ENCODE results near the gene PAM16.

PAM16 gene

DNA sequence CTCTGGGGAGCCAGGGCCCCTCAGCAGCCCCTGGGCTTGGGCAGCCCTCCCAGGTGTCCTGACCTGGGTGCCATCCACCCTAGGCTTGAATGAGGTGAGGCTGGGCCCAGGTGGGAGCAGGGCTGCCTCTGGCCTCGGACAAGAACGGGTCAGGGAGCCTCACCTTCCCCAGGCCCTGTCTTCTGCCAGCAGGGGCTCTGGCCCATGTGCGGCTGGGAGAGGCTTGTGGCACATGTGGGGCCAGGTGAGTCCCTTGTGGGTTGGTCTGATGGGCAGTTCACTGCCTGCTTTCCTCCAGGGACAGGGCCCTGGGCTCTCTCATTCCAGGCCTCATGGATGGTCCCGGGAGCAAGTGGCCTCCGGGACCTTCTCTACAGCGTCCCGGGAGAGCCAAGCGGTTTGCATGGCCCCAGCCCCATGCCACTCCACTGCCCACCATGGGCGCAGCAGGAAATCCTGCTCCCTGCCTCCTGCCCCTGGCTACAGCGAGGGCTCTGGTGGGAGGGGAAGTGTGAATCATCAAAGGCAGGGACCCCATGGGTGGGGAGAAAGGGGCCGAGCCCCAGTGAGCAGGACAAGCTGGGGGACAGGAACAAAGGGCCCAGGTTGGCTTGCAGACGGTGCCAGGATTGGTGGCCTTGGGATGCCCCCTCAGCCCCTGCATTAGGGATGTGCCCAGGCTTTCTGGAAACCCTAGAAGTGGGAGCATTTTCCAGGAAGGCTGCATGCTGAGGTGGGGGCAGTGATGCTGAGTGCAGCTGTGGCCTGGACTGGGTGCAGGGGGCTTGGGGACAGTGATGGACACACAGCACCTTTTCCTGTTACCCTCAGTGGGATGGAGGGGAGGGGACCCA lies 32.7 kb upstream of the PAM16 start:
- DNase-seq: no peak

DNA sequence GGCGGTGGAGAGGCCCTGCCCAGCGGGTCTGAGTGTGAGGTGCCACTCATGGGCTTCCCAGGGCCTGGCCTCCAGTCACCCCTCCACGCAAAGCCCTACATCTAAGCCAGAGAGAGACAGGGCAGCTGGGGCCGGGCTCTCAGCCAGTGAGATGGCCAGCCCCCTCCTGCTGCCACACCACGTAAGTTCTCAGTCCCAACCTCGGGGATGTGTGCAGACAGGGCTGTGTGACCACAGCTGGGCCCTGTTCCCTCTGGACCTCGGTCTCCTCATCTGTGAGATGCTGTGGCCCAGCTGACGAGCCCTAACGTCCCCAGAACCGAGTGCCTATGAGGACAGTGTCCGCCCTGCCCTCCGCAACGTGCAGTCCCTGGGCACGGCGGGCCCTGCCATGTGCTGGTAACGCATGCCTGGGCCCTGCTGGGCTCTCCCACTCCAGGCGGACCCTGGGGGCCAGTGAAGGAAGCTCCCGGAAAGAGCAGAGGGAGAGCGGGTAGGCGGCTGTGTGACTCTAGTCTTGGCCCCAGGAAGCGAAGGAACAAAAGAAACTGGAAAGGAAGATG lies 31.8 kb upstream of the PAM16 start:
- no peak for DNase-seq

DNA sequence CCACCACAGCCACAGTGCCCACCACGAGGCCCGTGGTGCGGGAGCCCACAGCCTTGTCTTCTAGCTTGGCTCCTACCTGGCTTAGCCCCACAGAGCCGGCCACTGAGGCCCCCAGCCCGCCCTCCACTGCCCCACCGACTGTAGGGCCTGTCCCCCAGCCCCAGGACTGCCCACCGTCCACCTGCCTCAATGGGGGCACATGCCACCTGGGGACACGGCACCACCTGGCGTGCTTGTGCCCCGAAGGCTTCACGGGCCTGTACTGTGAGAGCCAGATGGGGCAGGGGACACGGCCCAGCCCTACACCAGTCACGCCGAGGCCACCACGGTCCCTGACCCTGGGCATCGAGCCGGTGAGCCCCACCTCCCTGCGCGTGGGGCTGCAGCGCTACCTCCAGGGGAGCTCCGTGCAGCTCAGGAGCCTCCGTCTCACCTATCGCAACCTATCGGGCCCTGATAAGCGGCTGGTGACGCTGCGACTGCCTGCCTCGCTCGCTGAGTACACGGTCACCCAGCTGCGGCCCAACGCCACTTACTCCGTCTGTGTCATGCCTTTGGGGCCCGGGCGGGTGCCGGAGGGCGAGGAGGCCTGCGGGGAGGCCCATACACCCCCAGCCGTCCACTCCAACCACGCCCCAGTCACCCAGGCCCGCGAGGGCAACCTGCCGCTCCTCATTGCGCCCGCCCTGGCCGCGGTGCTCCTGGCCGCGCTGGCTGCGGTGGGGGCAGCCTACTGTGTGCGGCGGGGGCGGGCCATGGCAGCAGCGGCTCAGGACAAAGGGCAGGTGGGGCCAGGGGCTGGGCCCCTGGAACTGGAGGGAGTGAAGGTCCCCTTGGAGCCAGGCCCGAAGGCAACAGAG lies 31.0 kb upstream of the PAM16 start:
- DNase-seq: no peak

- DNase-seq: no peak
Observed at GRCh38 chr16:4381072-4381934, 30.2 kb upstream of the PAM16 start.

GRCh38 chr16:4380119-4381063 lies 29.3 kb upstream of the PAM16 start:
- DNase-seq: no peak

- no peak for DNase-seq
Observed at GRCh38 chr16:4378999-4379690, 28.0 kb upstream of the PAM16 start.

DNA sequence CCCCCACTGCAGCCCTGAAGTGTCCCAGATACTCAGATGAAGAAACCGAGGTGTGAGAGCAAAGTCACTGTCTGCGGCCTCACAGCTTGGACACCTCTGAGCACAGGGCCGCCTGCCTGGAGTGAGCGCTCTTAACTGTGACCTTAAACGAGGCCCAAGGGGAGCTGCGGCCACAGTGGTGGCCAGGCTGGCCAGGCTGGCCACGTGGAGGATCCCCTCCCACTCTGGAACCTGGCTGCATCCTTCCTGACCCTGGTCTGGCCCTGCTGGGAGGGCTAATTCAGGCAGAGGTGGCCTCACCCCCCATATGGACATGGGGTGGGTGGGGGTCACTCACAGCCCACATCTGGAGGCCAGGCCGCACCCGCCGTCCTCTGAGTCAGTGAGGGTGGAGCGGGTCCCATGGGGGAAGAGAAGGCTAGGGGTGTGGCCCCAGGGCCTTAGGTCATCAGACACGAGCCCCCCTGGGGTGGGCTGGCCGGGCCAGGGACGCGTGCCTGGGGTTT lies 27.1 kb upstream of the PAM16 start:
- no peak for DNase-seq

DNA sequence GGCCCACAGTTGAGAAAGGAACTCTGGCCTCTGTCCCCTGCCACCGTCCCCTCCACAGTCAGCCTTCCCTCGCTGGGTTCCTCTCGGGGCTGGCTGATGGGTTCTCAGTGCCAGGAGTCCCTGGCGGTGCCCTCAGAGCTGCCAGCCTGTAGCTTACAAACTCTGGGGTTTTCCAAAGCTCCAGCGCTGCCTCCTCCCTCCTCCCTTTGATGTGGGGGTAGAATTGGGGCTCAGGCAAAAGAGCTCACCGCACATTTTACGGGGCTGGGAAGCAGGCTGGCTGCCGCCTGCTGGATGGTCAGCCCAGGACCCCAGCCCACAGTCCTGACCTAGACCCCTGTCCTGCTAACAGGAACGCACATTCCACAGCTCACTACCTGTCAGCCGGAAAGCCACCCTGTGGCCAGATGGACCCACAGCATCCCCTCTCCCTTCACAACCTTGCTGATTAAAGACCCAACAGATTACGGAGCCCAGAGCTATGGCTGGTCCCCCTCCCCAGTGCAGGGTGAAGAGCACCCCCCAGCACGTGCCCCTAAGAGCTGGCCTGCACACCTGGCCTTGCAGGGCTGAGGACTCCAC lies 26.5 kb upstream of the PAM16 start:
- no peak for DNase-seq

GRCh38 chr16:4376893-4377572 lies 25.9 kb upstream of the PAM16 start:
- DNase-seq: no peak

DNA sequence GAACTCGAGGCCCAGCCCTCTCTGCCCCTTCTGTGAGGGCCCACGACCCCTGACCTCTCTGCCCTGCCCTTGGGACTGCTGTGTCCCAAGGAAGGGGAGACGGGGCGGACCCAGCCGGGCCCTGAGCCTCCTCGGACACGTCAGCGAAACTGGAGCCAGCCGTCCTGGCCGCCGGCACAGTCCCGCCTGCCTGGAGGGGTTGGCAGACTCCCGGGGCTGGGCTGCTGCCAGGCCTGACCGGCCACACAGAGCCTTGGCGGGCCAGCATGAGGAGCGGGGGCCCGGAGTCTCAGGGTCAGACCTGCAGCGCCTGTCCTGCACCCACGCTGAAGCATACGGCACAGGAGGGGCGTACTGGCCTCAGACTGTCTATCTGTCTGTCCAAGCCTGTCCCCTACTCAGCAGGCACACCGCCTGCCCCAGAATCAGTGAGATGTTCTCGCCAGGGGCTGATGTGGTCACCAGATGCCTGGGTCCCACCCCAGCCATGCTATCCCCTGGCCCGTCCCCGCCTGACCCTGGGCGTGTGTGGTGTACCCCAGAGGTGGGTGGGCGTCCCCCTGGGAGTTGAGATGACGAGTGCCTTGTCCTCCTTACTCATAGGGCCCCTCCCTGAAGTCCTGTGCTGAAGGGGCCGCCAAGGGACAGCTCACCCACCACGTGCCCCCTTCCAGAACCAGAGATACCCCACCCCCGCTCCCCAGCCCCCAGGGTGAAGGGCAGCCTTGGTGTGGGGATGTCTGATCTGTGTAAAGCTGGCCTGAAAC lies 25.2 kb upstream of the PAM16 start:
- DNase-seq: no peak

GRCh38 chr16:4375717-4376116 lies 24.6 kb upstream of the PAM16 start:
- no peak for DNase-seq

- DNase-seq: no peak
Observed at GRCh38 chr16:4373909-4374742, 23.0 kb upstream of the PAM16 start.

DNA sequence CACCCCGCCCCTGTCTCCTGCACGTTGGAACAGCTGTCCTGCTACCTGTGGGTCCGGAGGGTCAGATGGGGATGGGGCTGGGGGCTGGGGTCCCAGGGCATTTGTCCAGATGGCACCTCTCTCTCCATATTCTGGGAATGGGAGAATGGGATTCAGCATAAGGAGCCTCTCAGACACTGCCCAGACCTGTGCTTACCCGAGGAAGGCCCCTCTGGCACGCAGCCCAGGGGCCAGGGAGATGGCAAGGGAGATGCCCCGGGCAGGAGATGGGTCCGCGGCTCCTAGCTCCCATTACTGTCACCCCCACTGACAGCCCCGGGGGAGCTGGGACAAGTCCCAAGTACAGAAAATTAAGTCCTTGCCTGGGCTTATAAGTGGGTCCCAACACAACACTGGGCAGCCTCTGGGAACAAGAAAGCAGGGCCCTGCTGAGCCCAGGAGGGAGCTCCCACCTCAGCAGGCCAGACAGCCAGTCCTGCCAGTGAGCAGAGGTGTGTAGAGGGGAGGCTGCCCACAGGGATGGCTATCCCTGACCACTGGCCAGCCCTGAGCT lies 22.3 kb upstream of the PAM16 start:
- DNase-seq: no peak

DNA sequence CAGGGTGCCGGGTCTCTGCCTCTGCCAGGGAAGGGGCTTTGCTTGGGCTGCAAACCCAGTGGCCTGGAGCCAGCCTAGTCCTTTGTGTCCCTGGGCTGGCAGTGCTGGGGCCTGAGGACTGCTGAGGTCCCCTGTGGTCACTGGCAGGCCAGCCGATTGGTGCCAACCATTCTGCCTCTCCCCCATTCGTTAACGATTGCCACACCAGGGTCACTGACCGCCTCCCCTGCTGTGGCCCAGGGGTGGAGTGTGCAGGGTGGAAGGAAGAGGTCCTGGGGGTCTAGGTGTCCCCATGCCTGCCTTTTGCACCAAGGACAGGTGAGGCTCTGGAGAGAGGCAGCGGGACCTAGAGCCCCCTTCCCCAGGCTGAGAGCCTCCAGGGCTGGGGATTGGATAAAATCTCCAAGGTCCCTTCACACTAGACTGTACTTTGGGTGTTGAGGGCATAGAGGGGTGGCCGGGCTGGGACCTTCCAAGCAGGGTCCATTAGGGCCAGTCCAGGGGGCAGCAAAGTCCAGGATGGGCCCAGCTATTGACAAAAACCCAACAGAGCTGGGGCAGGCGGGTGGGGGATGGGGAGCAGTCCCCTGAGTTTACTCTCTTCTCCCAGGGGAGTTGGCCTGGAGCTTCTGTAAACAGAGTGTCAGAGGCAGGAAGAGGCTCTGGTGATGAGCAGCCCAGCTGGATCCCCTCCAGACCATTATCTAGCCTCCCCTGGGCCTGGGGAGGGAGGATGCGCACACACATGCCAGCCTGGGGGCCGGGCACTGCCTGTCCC lies 21.6 kb upstream of the PAM16 start:
- DNase-seq: no peak

- peak; percentile 17 for DNase-seq
Observed at GRCh38 chr16:4372001-4372577, 21.0 kb upstream of the PAM16 start.

- DNase-seq: peak; percentile 59
Observed at GRCh38 chr16:4371357-4372000, 20.4 kb upstream of the PAM16 start, which contains the start of gene VASN. Gene VASN, plus strand, starts transcription at chr16:4371848. Its CDS starts 9,030 bp downstream, at chr16:4380878.

Measured in stimulated activated naive CD4-positive, alpha-beta T cell treated with Interleukin-2 at 50 U/mL for 16 hours (primary cell).